Peyer's patch (tissue), 4 donors: ENCODE data around the gene JPT2.

Experiments
- CTCF ChIP-seq, 6 experiments: fragments of 450-650 bp in 4 of 6; fragments of 200-600 bp in 2 of 6; sonication (generic) in 1 of 6; IDR thresholded peaks; one replicate each; pipeline ENCODE4 v1.5.1; 2017 to 2019; ENCODE audit warnings: antibody characterized with exemption in 6 of 6, mild to moderate bottlenecking in 3 of 6, moderate library complexity in 1 of 6
- POLR2A ChIP-seq, 2 donors: fragments of 450-650 bp; IDR thresholded peaks; one replicate each; pipeline ENCODE4 v1.5.1; 2017; ENCODE audit warnings: antibody characterized with exemption in 2 of 2, mild to moderate bottlenecking in 2 of 2, moderate library complexity in 2 of 2

- no peak for TF ChIP-seq CTCF (IDR thresholded peaks at IDR 0.05)
- no peak for TF ChIP-seq POLR2A (IDR thresholded peaks at IDR 0.05)
Measured at GRCh38 chr16:1665829-1666228, 12.2 kb upstream of the JPT2 start.
